Endothelial cell of umbilical vein (primary cell): Measurements from ENCODE around the gene SYT14. TPM values are rescaled to one million over a fixed set of nuclear protein-coding genes. Genes with fewer than 3 reads are reported as not detected.

Experiments
- BruUV-seq: library from RNA; stranded (reverse); fragments of 400-500 nt; replicated peaks from 2 replicates; lab custom pipeline; 2021; lab: Mats Ljungman, UMichigan
- CTCF ChIA-PET: fragments of 300-600, 350-600 bp; sonication (Branson Sonifier 250); formaldehyde crosslinking; loops from one replicate; lab custom pipeline; 2021; ENCODE audit warnings: antibody characterized with exemption, inconsistent platforms; lab: Charles Lee
- POLR2A ChIA-PET: fragments of 300-600, 350-600 bp; sonication (Branson Sonifier 250); formaldehyde crosslinking; loops from one replicate; lab custom pipeline; 2021; ENCODE audit warnings: antibody characterized with exemption, inconsistent platforms; lab: Charles Lee
- DNase-seq: peaks from one replicate; pipeline ENCODE4 v3.0.0-alpha.2; 2011; ENCODE audit warnings: low read depth, low spot score
- FAIRE-seq: peaks from 2 replicates; lab custom pipeline; 2011; peaks lifted over from hg19 to GRCh38; lab: Jason Lieb, UNC
- H2AFZ ChIP-seq: 2 replicates; pipeline ENCODE4 v1.6.0; 2012; ENCODE audit warnings: low read depth, low read length, control low read depth, inconsistent platforms
- H3K27ac ChIP-seq: 2 replicates; pipeline ENCODE4 v1.5.1; 2011; ENCODE audit warnings: low read depth, mild to moderate bottlenecking, control low read depth, low read length, moderate library complexity; ENCODE audit not compliant: insufficient read depth
- H3K27me3 ChIP-seq, 2 experiments: 2 replicates each; pipeline versions ENCODE4 v1.6.0 to v1.6.1; 2011; ENCODE audit warnings: low read length in 2 of 2, mixed read lengths in 1 of 2; ENCODE audit not compliant: control insufficient read depth in 2 of 2, insufficient read depth in 2 of 2
- H3K36me3 ChIP-seq, 2 experiments: 2 replicates in 1 of 2; 3 replicates in 1 of 2; pipeline ENCODE4 v1.5.1; 2011; ENCODE audit warnings: low read length in 2 of 2, mild to moderate bottlenecking in 1 of 2, moderate library complexity in 1 of 2; ENCODE audit not compliant: control insufficient read depth in 2 of 2, insufficient read depth in 2 of 2; ENCODE audit errors: extremely low read depth in 1 of 2
- H3K4me1 ChIP-seq: 3 replicates; pipeline ENCODE4 v1.5.1; 2011; ENCODE audit warnings: mild to moderate bottlenecking, low read length; ENCODE audit not compliant: control insufficient read depth, insufficient read depth; ENCODE audit errors: extremely low read depth
- H3K4me2 ChIP-seq: 2 replicates; pipeline ENCODE4 v1.6.1; 2011; ENCODE audit warnings: low read length, control low read depth, mixed read lengths; ENCODE audit not compliant: insufficient read depth
- H3K4me3 ChIP-seq, 3 experiments: fragments of 200-600 bp in 1 of 3; sonication (generic), shearing (Covaris generic) in 1 of 3; replicated peaks in 1 of 3; 2 replicates each; pipeline ENCODE4 v1.5.1; 2011 to 2016; ENCODE audit warnings: control low read depth in 3 of 3, low read length in 3 of 3, mild to moderate bottlenecking in 2 of 3, inconsistent platforms in 1 of 3, low read depth in 1 of 3, moderate library complexity in 1 of 3; ENCODE audit not compliant: insufficient read depth in 1 of 3
- H3K79me2 ChIP-seq: 2 replicates; pipeline ENCODE4 v1.6.0; 2012; ENCODE audit warnings: low read length, inconsistent platforms; ENCODE audit not compliant: control insufficient read depth, insufficient read depth
- H3K9ac ChIP-seq: replicated peaks from 2 replicates; pipeline ENCODE3; 2011; ENCODE audit warnings: low read length, control low read depth; ENCODE audit not compliant: insufficient read depth; ENCODE audit errors: extremely low read depth
- H3K9me1 ChIP-seq: replicated peaks from 3 replicates; pipeline ENCODE4 v1.6.0; 2011; ENCODE audit warnings: mild to moderate bottlenecking, low read length; ENCODE audit not compliant: control insufficient read depth, insufficient read depth; ENCODE audit errors: extremely low read depth
- H3K9me3 ChIP-seq: replicated peaks from 2 replicates; pipeline ENCODE4 v1.5.1; 2012; ENCODE audit warnings: low read length, inconsistent platforms; ENCODE audit not compliant: control insufficient read depth, insufficient read depth
- H4K20me1 ChIP-seq: replicated peaks from 2 replicates; pipeline ENCODE3; 2011; ENCODE audit warnings: mild to moderate bottlenecking, low read length; ENCODE audit not compliant: control insufficient read depth, insufficient read depth; ENCODE audit errors: extremely low read depth
- CTCF ChIP-seq, 2 donors: IDR thresholded peaks; 1 replicate in 1 of 2; 2 replicates in 1 of 2; pipeline ENCODE4 v1.5.1; 2011; ENCODE audit warnings: low read length in 2 of 2, mild to moderate bottlenecking in 2 of 2, moderate library complexity in 2 of 2, control low read depth in 1 of 2, inconsistent platforms in 1 of 2, low read depth in 1 of 2; ENCODE audit not compliant: insufficient read depth in 1 of 2; ENCODE audit errors: extremely low read depth in 1 of 2
- EZH2 ChIP-seq: IDR thresholded peaks from 2 replicates; pipeline ENCODE4 v1.6.1; 2012; ENCODE audit warnings: borderline replicate concordance, low read depth, mild to moderate bottlenecking, moderate library complexity, low read length, inconsistent platforms; ENCODE audit not compliant: severe bottlenecking
- FOS ChIP-seq: IDR thresholded peaks from 2 replicates; pipeline ENCODE4 v1.6.1; 2011; ENCODE audit warnings: mild to moderate bottlenecking, low read length, moderate library complexity, borderline replicate concordance; ENCODE audit not compliant: insufficient read depth
- GATA2 ChIP-seq: IDR thresholded peaks from 2 replicates; pipeline ENCODE4 v1.7.0; 2011; ENCODE audit warnings: low read depth, mild to moderate bottlenecking, moderate library complexity, mixed read lengths, low read length; ENCODE audit not compliant: insufficient read length, insufficient read depth
- JUN ChIP-seq: IDR thresholded peaks from 2 replicates; pipeline ENCODE4 v1.6.1; 2011; ENCODE audit warnings: borderline replicate concordance, low read depth; ENCODE audit not compliant: insufficient read length, insufficient read depth
- MYC ChIP-seq: IDR thresholded peaks from one replicate; pipeline ENCODE4 v1.6.1; 2011; ENCODE audit warnings: mild to moderate bottlenecking, low read depth, low read length
- POLR2A ChIP-seq: IDR thresholded peaks from 2 replicates; pipeline ENCODE4 v1.6.1; 2012; ENCODE audit warnings: low read depth, mild to moderate bottlenecking, control low read depth, low read length
- POLR2AphosphoS5 ChIP-seq: IDR thresholded peaks from 2 replicates; pipeline ENCODE4 v1.6.1; 2012; ENCODE audit warnings: low read depth, mild to moderate bottlenecking, control low read depth, low read length, moderate library complexity; ENCODE audit not compliant: insufficient read depth
- dilution Hi-C: fragments of 300-500 bp; cut with MboI; formaldehyde crosslinking; loops from one replicate; pipeline ENCODE4 v1.15.0; 2019; ENCODE audit warnings: low sequenced_read_pairs; ENCODE audit not compliant: extremely low pct_ligation_motif_present
- intact Hi-C: fragments of 100-400 bp; cut with micrococcal nuclease; formaldehyde crosslinking; loops from one replicate; pipeline ENCODE4 v1.10.0; 2022
- polyA plus RNA-seq, 4 experiments: library from polyadenylated mRNA; depleted of rRNA in 3 of 4; stranded (reverse) in 3 of 4; unstranded in 1 of 4; fragments of >200 nt; gene quantifications; 2 replicates each; pipeline versions ENCODE4 v1.2.1 to v1.2.3, GENCODE V29; 2011 to 2012; ENCODE audit warnings: missing spikeins in 1 of 4
- total RNA-seq: library from RNA; stranded (reverse); gene quantifications from 2 replicates; pipeline ENCODE4 v1.2.3, GENCODE V29; 2021
- TF ChIP-seq, protein P1 (sequence below): IDR thresholded peaks from 2 replicates; pipeline ENCODE4 v1.6.1; 2011; ENCODE audit not compliant: insufficient read depth, insufficient read length

Gene SYT14
- total and polyA plus RNA-seq, 2 donors (not counting 3 experiments of a cell fraction or from before 2014, with no cell fraction given), result 0.08 to 0.18 TPM

- Histone ChIP-seq H3K4me3 (no peak overlapping the region), H3K27me3 (peaks cover 4 to 49% of the 10 kb centered on the region in 2 experiments), H3K36me3 (no peaks in the 10 kb centered on the region), H3K27ac (no peak overlapping the region), H3K79me2 (no peaks in the 10 kb centered on the region), H2AFZ (no peak overlapping the region), H3K4me1 (peaks cover 9% of the 10 kb centered on the region), H3K4me2 (no peak overlapping the region), H4K20me1 (no peaks in the 10 kb centered on the region), H3K9me1 (no peaks in the 10 kb centered on the region), H3K9me3 (no peaks in the 10 kb centered on the region), H3K9ac (no peak overlapping the region)
- ChIA-PET CTCF (no interaction called here), POLR2A (interaction anchor here (0.6 kb wide), 1 partner anchor 126 kb away, joined by 5 read pairs; no protein-coding TSS in a partner anchor)
- intact Hi-C loops (loop anchor here (5.0 kb wide), 1 partner anchor 262 kb away; no protein-coding TSS in a partner anchor), dilution Hi-C loops (no loop called here)
- BruUV-seq, result no TSS peak
- FAIRE-seq (peak; percentile 74), DNase-seq (peak; percentile 43)
- TF ChIP-seq, protein P1, sequence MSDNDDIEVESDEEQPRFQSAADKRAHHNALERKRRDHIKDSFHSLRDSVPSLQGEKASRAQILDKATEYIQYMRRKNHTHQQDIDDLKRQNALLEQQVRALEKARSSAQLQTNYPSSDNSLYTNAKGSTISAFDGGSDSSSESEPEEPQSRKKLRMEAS, result no peak
- peak; percentile 58 for TF ChIP-seq JUN
- peak; percentile 79 for TF ChIP-seq FOS
These were observed 186.0 kb downstream of the SYT14 start for GRCh38 chr1:210123924-210124589.

DNA sequence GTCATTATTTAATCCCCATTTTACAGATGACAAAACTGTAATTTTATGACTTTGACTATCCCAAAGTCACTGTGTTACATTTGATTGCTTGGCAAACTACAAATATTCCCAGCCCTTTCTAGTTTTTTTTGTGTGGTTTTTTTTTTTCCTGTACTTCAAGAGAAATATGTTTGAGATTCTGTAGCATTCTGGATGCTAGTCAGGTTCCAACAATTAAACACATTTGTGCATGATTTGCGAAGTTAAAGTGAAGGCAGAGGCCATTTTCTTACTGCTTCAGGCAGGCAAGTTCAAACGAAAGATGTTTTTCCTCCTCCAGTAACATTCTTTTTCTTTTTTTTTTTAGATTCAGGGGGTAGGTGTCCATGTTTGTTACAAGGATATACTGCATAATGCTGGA lies 186.7 kb downstream of the SYT14 start:
- no peak overlapping the region for H2AFZ ChIP-seq
- no peak overlapping the region for H3K27ac ChIP-seq
- H3K36me3 ChIP-seq, result no peaks in the 10 kb centered on the region
- DNase-seq (no peak), FAIRE-seq (no peak)
- intact Hi-C loops (loop anchor here (5.0 kb wide), 1 partner anchor 262 kb away; no protein-coding TSS in a partner anchor), dilution Hi-C loops (no loop called here)
- no peaks in the 10 kb centered on the region for H3K79me2 ChIP-seq
- no TSS peak for BruUV-seq
- no peaks in the 10 kb centered on the region for H4K20me1 ChIP-seq
- H3K9me3 ChIP-seq, result no peaks in the 10 kb centered on the region
- H3K9me1 ChIP-seq, result no peaks in the 10 kb centered on the region
- POLR2A ChIA-PET, result interaction anchor here (0.6 kb wide), 1 partner anchor 126 kb away, joined by 5 read pairs; no protein-coding TSS in a partner anchor
- H3K4me3 ChIP-seq, result no peak overlapping the region
- TF ChIP-seq JUN, result no peak
- TF ChIP-seq, protein P1, result no peak
- TF ChIP-seq POLR2A, result no peak
- no peak for TF ChIP-seq FOS
- no peak for TF ChIP-seq EZH2
- no peak for TF ChIP-seq GATA2
- TF ChIP-seq CTCF (IDR thresholded peaks at IDR 0.05; ENCODE audit: extremely low read depth in 1 of 2, insufficient read depth in 1 of 2, low read depth in 1 of 2, low read length in 2 of 2), result no peak
- TF ChIP-seq POLR2AphosphoS5, result no peak
- TF ChIP-seq MYC, result no peak
- peaks cover 4 to 49% of the 10 kb centered on the region in 2 experiments for H3K27me3 ChIP-seq
- CTCF ChIA-PET, result interaction anchor here (1.9 kb wide), 1 partner anchor 264 kb away, joined by 5 read pairs; no protein-coding TSS in a partner anchor
- H3K4me1 ChIP-seq, result peaks cover 9% of the 10 kb centered on the region
- no peak overlapping the region for H3K4me2 ChIP-seq
- H3K9ac ChIP-seq, result no peak overlapping the region
